HAP-1 (cell line): ENCODE data around the gene GABRA1.
A peak's percentile ranks its signal among the peaks of the same experiment; 100 is the strongest.

Source experiments
- DNase-seq, 2 experiments: peaks; one replicate each; pipeline ENCODE4 v3.0.0-alpha.2; 2016 to 2020; ENCODE audit warnings: low spot score in 2 of 2
- H3K27me3 ChIP-seq: fragments of 250-450 bp; sonication (Bioruptor Pico); 2 replicates; pipeline ENCODE4 v1.5.1; 2020; ENCODE audit warnings: low read depth, mild to moderate bottlenecking, moderate library complexity
- H3K36me3 ChIP-seq: fragments of 250-450 bp; sonication (Bioruptor Pico); replicated peaks from 2 replicates; pipeline ENCODE4 v1.5.1; 2020; ENCODE audit warnings: mild to moderate bottlenecking
- H3K4me1 ChIP-seq: fragments of 250-450 bp; sonication (Bioruptor Pico); 2 replicates; pipeline ENCODE4 v1.5.1; 2020; ENCODE audit warnings: mild to moderate bottlenecking
- H3K4me3 ChIP-seq: fragments of 250-450 bp; sonication (Bioruptor Pico); 2 replicates; pipeline ENCODE4 v1.5.1; 2020; ENCODE audit warnings: mild to moderate bottlenecking, moderate library complexity
- H3K9me3 ChIP-seq: fragments of 250-450 bp; sonication (Bioruptor Pico); 2 replicates; pipeline ENCODE4 v1.5.1; 2020; ENCODE audit warnings: mild to moderate bottlenecking, moderate library complexity
- in situ Hi-C: fragments of 300-500 bp; cut with MboI; formaldehyde crosslinking; loops from 3 replicates; pipeline ENCODE4 v1.14.3; 2020; ENCODE audit warnings: low sequenced_read_pairs, inconsistent platforms, mixed read lengths

Gene GABRA1

DNA sequence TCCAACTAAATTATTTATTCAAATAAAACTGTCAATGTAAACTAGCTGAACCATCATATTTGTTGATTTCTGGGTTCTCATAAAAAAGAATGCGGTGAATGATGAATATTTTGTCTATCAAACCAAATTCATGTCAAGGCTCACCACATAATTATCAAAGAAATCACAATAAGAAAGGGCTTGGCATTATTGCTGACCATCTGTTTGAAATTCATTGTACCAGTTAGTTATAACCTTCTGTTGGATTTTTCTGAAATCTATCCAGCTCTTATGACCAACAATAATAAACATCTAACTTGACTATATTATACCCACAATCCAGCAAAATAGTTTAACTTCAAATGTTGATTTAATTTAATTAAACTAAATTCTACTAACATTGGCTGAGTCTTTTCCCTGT, 53.1 kb downstream of the GABRA1 start:
- DNase-seq = no peak
- in situ Hi-C loops = no loop called here
- H3K9me3 ChIP-seq = no peaks in the 10 kb centered on the region
- no peak overlapping the region for H3K4me3 ChIP-seq
- H3K36me3 ChIP-seq = no peaks in the 10 kb centered on the region
- no peaks in the 10 kb centered on the region for H3K4me1 ChIP-seq
- H3K27me3 ChIP-seq = no peaks in the 10 kb centered on the region

- H3K4me3 ChIP-seq = no peak overlapping the region
- DNase-seq = no peak
- H3K9me3 ChIP-seq = no peaks in the 10 kb centered on the region
- no peaks in the 10 kb centered on the region for H3K36me3 ChIP-seq
- H3K27me3 ChIP-seq = no peaks in the 10 kb centered on the region
- no peaks in the 10 kb centered on the region for H3K4me1 ChIP-seq
- in situ Hi-C loops = no loop called here
Measured at GRCh38 chr5:161921781-161922180, 73.9 kb downstream of the GABRA1 start.

- no peak for DNase-seq
- no peaks in the 10 kb centered on the region for H3K9me3 ChIP-seq
- in situ Hi-C loops = no loop called here
Measured at GRCh38 chr5:161924270-161924669, 76.3 kb downstream of the GABRA1 start.

GRCh38 chr5:161925960-161926359, 78.0 kb downstream of the GABRA1 start:
- H3K27me3 ChIP-seq = no peaks in the 10 kb centered on the region
- H3K9me3 ChIP-seq = no peaks in the 10 kb centered on the region
- H3K36me3 ChIP-seq = no peaks in the 10 kb centered on the region
- H3K4me3 ChIP-seq = no peak overlapping the region
- in situ Hi-C loops = no loop called here
- peak in 1 of 2 experiments; percentile 10 for DNase-seq
- no peaks in the 10 kb centered on the region for H3K4me1 ChIP-seq

More at GRCh38 chr5:161924270-161924669, 76.3 kb downstream of the GABRA1 start:
- H3K36me3 ChIP-seq = no peaks in the 10 kb centered on the region
- no peak overlapping the region for H3K4me3 ChIP-seq
- no peaks in the 10 kb centered on the region for H3K27me3 ChIP-seq
- H3K4me1 ChIP-seq = no peaks in the 10 kb centered on the region

- in situ Hi-C loops = no loop called here
- Histone ChIP-seq H3K4me1 (no peaks in the 10 kb centered on the region), H3K4me3 (no peak overlapping the region), H3K36me3 (no peaks in the 10 kb centered on the region), H3K27me3 (no peaks in the 10 kb centered on the region), H3K9me3 (no peaks in the 10 kb centered on the region)
- no peak for DNase-seq
Measured at GRCh38 chr5:161934486-161934885, 86.6 kb downstream of the GABRA1 start.

GRCh38 chr5:161944974-161945373, 97.1 kb downstream of the GABRA1 start:
- in situ Hi-C loops = no loop called here
- H3K9me3 ChIP-seq = no peaks in the 10 kb centered on the region
- H3K4me1 ChIP-seq = no peaks in the 10 kb centered on the region
- DNase-seq = no peak
- no peaks in the 10 kb centered on the region for H3K36me3 ChIP-seq
- H3K4me3 ChIP-seq = no peak overlapping the region
- no peaks in the 10 kb centered on the region for H3K27me3 ChIP-seq

DNA sequence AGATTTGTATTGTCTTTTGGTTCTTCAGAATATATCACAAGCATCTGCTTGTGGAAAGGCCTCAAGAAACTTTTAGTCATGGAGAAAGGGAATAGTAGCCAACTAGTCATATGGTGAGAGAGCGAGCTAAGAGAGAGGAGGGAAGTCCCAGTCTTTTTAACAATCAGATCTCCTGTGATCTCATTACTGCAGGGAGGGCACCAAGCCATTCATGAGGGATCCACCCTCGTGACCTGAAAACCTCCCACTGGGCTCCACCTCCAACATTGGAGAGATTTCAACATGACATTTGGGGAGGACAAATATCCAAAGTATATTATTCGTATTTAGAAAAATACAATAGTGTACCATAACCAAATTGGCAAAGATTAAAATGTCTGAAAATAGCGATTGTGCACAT, 99.0 kb downstream of the GABRA1 start:
- H3K9me3 ChIP-seq = no peaks in the 10 kb centered on the region
- H3K27me3 ChIP-seq = no peaks in the 10 kb centered on the region
- no peak overlapping the region for H3K4me3 ChIP-seq
- H3K36me3 ChIP-seq = no peaks in the 10 kb centered on the region
- in situ Hi-C loops = no loop called here
- no peaks in the 10 kb centered on the region for H3K4me1 ChIP-seq
- DNase-seq = no peak
